HFFc6 (cell line): ENCODE data around the gene PLPP3. TPM values are rescaled to one million over a fixed set of nuclear protein-coding genes. Genes with fewer than 3 reads are reported as not detected.

Experiments used
- DNase-seq: peaks from one replicate; pipeline ENCODE4 v3.0.0-alpha.2; 2018
- H3K27ac Mint-ChIP-seq: 2 replicates; pipeline ENCODE4 v1.8.0; 2020; ENCODE audit warnings: mild to moderate bottlenecking, mixed read lengths
- H3K27me3 Mint-ChIP-seq: 2 replicates; pipeline ENCODE4 v1.8.0; 2021; ENCODE audit warnings: mild to moderate bottlenecking, moderate library complexity, mixed read lengths; ENCODE audit not compliant: insufficient read depth
- H3K36me3 Mint-ChIP-seq: 2 replicates; pipeline ENCODE4 v1.8.0; 2021; ENCODE audit warnings: low read depth, mixed read lengths
- H3K4me1 Mint-ChIP-seq: 2 replicates; pipeline ENCODE4 v1.8.0; 2020; ENCODE audit warnings: low read depth, mixed read lengths
- H3K4me3 Mint-ChIP-seq: 2 replicates; pipeline ENCODE4 v1.8.0; 2020; ENCODE audit warnings: mild to moderate bottlenecking, moderate library complexity, mixed read lengths
- H3K9me3 Mint-ChIP-seq: 2 replicates; pipeline ENCODE4 v1.8.0; 2020; ENCODE audit warnings: mild to moderate bottlenecking, mixed read lengths
- total RNA-seq, 6 experiments: library from RNA; stranded (reverse); fragmentation: NEBNext Ultra II Directional; extraction: Animal tissue kit (Norgen Biotek cat#: 25700); gene quantifications; 2 replicates in 1 of 6; 3 replicates in 5 of 6; pipeline ENCODE4 v1.2.3, GENCODE V29; 2021
- TF ChIP-seq, protein P1 (sequence below): fragments of 200-600 bp; sonication (generic); IDR thresholded peaks from 2 replicates; pipeline ENCODE4 v1.5.0; 2021; ENCODE audit warnings: antibody characterized with exemption, mild to moderate bottlenecking

PLPP3 gene
- total RNA-seq, 6 experiments from 2014 or later, result 15.1 to 29.9 (median 24.8) TPM

DNA sequence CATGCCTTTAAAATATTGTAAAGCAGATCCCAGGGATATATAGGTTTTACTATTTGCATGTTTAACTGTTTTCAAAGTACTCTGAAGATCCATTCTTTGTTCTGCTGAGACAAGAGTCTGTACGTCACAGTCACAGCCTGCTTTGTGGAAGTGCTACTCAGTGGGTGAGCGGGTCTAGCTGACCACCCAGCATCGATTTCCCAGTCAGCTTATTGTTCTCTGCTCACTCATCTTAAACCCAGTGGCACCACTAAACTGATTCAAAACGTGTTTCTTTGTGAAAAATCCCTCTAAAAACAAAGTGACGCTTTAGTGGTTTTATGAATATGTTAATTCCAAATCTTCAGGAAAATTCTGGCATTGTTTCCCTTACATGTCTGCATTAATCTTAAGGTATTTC lies 12.4 kb downstream of the PLPP3 start:
- DNase-seq, result no peak
- Mint-ChIP-seq H3K4me1 (peaks cover 21% of the 10 kb centered on the region), H3K27ac (no peak overlapping the region), H3K27me3 (no peaks in the 10 kb centered on the region), H3K4me3 (no peak overlapping the region), H3K9me3 (no peaks in the 10 kb centered on the region), H3K36me3 (no peaks in the 10 kb centered on the region)
- TF ChIP-seq, protein P1, sequence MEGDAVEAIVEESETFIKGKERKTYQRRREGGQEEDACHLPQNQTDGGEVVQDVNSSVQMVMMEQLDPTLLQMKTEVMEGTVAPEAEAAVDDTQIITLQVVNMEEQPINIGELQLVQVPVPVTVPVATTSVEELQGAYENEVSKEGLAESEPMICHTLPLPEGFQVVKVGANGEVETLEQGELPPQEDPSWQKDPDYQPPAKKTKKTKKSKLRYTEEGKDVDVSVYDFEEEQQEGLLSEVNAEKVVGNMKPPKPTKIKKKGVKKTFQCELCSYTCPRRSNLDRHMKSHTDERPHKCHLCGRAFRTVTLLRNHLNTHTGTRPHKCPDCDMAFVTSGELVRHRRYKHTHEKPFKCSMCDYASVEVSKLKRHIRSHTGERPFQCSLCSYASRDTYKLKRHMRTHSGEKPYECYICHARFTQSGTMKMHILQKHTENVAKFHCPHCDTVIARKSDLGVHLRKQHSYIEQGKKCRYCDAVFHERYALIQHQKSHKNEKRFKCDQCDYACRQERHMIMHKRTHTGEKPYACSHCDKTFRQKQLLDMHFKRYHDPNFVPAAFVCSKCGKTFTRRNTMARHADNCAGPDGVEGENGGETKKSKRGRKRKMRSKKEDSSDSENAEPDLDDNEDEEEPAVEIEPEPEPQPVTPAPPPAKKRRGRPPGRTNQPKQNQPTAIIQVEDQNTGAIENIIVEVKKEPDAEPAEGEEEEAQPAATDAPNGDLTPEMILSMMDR, result no peak

DNA sequence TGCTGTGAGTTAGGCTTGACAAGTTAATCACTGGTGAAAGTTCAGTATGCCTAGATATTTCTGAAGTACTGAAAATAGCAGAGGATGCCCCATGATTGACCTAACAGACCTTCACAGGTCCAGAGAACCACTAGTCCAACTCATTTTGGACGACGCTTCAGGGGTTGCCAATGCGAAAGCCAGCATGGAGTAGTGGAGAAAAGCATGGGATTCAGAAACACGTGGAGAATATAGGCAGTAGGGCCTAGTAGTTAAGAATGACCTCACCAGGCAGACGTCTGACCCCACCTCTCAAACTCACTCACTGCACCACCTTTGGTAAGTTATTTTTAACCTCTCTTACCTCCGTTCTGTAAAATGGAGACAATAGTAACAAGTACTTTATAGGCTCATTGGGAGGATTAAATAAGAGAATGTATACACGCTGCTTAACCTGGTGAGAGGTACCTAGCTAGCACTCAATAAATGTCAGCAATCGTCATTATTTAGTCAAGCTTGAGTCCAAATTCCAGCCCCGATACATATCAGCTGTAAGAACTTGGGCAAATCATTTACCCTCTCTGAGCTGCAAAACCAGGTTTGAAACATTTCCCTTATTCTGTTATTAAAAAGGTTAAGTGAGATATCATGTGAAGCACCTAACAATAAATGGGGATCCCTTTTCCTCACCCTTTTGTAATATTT lies 13.2 kb downstream of the PLPP3 start:
- Mint-ChIP-seq H3K4me3 (no peak overlapping the region), H3K36me3 (no peaks in the 10 kb centered on the region), H3K27me3 (no peaks in the 10 kb centered on the region), H3K9me3 (no peaks in the 10 kb centered on the region), H3K27ac (no peak overlapping the region), H3K4me1 (peaks cover 21% of the 10 kb centered on the region)
- TF ChIP-seq, protein P1, result no peak
- no peak for DNase-seq

DNA sequence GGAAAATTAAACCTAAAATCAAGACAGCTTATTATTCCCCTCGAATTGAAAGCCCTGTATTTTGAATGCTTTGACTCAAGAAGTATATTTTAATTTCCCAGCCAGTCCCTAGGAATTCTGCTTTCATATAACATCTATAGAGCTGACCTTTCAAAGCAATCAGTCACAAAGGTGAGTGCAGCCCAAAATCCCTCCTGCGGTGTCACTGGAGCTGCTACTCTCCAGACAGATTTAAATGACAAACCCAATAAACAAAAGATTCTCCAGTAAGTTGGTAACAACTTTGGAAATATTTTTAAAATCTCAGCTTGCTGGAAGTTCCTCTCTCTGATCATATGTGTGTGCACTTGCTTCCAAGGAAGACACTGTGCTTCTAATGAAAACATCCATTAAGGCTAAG lies 14.7 kb downstream of the PLPP3 start:
- Mint-ChIP-seq H3K4me3 (no peak overlapping the region), H3K27ac (no peak overlapping the region), H3K27me3 (no peaks in the 10 kb centered on the region), H3K4me1 (peaks cover 18% of the 10 kb centered on the region), H3K9me3 (no peaks in the 10 kb centered on the region), H3K36me3 (no peaks in the 10 kb centered on the region)
- DNase-seq, result no peak
- TF ChIP-seq, protein P1, result no peak

DNA sequence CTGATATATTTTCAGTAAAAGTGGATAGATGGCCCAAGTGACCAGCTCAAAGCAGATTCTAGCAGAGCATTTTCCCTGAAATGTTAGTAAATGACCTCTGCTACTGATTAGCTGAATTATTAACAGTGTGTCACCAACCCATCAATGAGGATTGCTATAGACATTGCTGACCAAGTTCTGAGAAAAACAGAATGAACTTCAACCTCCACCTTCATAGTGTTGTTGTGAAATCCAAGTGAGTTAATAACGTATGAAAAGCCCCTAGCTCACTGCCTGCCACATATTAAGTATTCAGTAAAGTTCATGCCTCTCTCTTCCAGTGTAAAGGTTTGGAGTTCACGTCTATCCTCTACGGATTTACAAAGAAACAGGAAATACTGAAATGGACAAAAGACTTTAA lies 15.8 kb downstream of the PLPP3 start:
- Mint-ChIP-seq H3K27ac (no peak overlapping the region), H3K4me1 (peaks cover 16% of the 10 kb centered on the region), H3K36me3 (no peaks in the 10 kb centered on the region), H3K9me3 (no peaks in the 10 kb centered on the region), H3K4me3 (no peak overlapping the region), H3K27me3 (no peaks in the 10 kb centered on the region)
- TF ChIP-seq, protein P1, result no peak
- no peak for DNase-seq

DNA sequence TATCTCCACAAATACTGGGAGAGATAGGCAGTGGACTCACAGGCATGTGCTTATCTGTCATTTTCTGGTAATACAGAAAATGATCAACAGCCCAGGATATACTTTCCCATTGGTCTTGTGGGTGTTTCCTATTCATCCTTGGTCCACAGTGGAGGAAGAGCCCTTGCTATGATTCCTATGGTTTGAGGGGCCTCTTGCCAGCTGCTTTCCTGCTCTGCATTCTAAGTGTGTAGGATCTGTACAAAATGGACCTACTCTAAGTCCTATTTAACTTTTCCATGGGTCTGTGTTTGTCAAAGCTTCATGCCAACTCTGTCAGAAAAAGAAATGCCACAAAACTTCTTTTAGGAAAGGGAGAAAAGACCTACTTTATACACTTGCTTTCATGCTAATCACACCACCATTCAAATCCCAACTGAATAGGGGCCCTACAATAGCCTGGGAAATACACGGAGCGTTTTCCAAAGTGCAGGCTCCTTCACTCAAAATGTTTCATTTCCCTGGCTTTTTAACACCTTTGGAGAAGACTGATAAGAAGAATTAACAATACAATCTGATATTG lies 16.4 kb downstream of the PLPP3 start:
- no peak overlapping the region for H3K4me3 Mint-ChIP-seq

More for the DNA sequence above, 16.4 kb downstream of the PLPP3 start:
- Mint-ChIP-seq H3K9me3 (no peaks in the 10 kb centered on the region), H3K36me3 (no peaks in the 10 kb centered on the region), H3K27me3 (no peaks in the 10 kb centered on the region), H3K4me1 (peaks cover 16% of the 10 kb centered on the region), H3K27ac (no peak overlapping the region)
- no peak for DNase-seq
- TF ChIP-seq, protein P1, result no peak
